ENCODE data around the gene ADAMTS5. TPM values are rescaled to one million over a fixed set of nuclear protein-coding genes. Genes with fewer than 3 reads are reported as not detected.

ADAMTS5 gene
- total RNA-seq, 1 experiment from 2014 or later = not detected

DNA sequence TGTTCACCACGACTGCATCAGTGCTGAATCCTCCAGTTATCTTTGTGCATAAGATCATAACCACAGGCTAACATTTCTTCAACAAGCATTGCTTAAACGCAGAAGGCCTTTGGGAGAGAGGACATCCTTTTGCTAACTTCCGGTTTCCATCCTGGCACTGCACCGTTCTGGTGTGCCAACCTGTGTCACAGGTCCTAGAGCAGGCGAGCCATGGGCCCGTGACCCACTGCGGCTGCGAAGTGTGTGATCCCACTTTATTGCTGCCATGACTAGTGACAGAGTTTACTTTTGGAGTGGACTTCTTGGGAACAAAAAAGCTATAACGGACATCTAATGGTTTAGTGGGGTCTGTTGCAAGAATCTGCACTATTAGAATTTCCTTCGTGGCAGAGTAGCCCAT lies 42.9 kb downstream of the ADAMTS5 start:
- Histone ChIP-seq H3K27me3 (ENCODE audit: low read length) (no peaks in the 10 kb centered on the region), H3K27ac (ENCODE audit: low read length) (no peak overlapping the region), H3K4me3 (ENCODE audit: low read length) (no peak overlapping the region), H3K79me2 (ENCODE audit: low read length) (no peaks in the 10 kb centered on the region), H2AFZ (ENCODE audit: low read length) (no peak overlapping the region), H3K9me3 (ENCODE audit: low read length) (peaks cover 12% of the 10 kb centered on the region; the same call in 1 of the 2 replicates), H3K4me2 (ENCODE audit: low read depth, low read length, poor library complexity, severe bottlenecking) (no peak overlapping the region), H3K36me3 (ENCODE audit: insufficient read depth, low read length) (no peaks in the 10 kb centered on the region), H3K9ac (ENCODE audit: low read length) (no peak overlapping the region), H3K9me2 (replicated peaks; ENCODE audit: insufficient read depth, low read length) (no peaks in the 10 kb centered on the region), H4K20me1 (ENCODE audit: insufficient read depth, low read depth, low read length) (no peaks in the 10 kb centered on the region), H3K4me1 (ENCODE audit: low read length) (no peaks in the 10 kb centered on the region)
- DNase-seq = no peak

DNA sequence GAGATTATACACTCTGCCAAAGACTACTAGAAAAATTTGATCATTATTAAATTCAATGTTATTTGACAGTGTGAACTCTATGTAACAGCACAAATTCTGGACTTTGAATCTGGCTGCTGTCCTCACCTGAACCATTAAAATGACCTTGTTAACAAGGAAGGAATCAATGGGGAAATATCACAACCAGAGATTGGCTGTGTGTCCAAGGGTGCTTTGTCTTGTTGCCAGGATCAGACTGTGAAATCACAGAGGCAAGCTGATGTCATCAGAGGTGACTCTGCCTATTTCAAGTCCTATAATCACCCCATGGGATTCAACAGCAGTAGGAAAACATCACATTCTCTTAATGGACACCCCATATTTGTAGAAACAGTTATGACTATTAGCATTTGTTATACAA lies 46.8 kb downstream of the ADAMTS5 start:
- Histone ChIP-seq H3K9me3 (ENCODE audit: low read length) (peaks cover 16% of the 10 kb centered on the region; the same call in 1 of the 2 replicates), H3K4me2 (ENCODE audit: low read depth, low read length, poor library complexity, severe bottlenecking) (no peak overlapping the region), H2AFZ (ENCODE audit: low read length) (no peak overlapping the region), H3K27ac (ENCODE audit: low read length) (no peak overlapping the region), H4K20me1 (ENCODE audit: insufficient read depth, low read depth, low read length) (no peaks in the 10 kb centered on the region), H3K27me3 (ENCODE audit: low read length) (no peaks in the 10 kb centered on the region), H3K9ac (ENCODE audit: low read length) (no peak overlapping the region), H3K79me2 (ENCODE audit: low read length) (no peaks in the 10 kb centered on the region), H3K9me2 (replicated peaks; ENCODE audit: insufficient read depth, low read length) (no peaks in the 10 kb centered on the region), H3K4me1 (ENCODE audit: low read length) (no peaks in the 10 kb centered on the region), H3K36me3 (ENCODE audit: insufficient read depth, low read length) (no peaks in the 10 kb centered on the region), H3K4me3 (ENCODE audit: low read length) (no peak overlapping the region)
- DNase-seq = no peak

DNA sequence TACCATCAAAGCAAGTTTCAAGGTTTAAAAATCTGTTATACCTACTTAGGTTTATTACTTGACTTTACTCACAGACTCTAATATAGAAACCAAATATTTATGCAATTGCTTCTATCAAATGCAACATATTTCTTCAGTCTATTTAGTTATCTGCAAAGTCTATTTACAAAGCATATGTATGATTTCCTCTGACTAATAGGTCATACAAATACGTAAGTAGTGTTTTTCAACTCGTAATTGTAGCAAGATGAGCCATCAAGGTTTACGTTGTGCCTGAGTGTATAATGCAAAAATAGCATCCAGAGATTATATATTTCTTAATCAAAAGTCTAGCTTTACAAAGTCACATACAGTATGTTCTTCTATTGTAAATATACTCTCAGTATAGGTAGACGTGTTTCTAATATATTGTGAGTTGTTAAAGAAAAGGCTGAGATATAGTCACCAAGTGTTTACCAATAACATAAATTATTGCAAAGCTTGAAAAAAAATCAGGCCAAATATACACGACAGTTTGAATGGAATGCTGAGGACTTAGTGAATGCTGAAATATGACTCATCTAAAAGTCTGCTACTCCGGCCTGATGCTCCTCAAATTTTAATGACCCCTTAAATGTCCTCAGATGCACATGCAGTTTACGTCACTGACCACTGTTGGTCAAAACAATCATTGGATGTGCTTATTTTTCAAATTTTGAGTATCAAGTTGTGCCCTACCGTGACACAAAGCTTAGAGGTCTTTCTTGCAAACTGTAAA lies 48.4 kb downstream of the ADAMTS5 start:
- Histone ChIP-seq H3K79me2 (ENCODE audit: low read length) (no peaks in the 10 kb centered on the region), H3K4me2 (ENCODE audit: low read depth, low read length, poor library complexity, severe bottlenecking) (no peak overlapping the region), H2AFZ (ENCODE audit: low read length) (no peak overlapping the region), H3K9me3 (ENCODE audit: low read length) (peaks cover 15% of the 10 kb centered on the region), H3K4me1 (ENCODE audit: low read length) (no peaks in the 10 kb centered on the region), H3K9me2 (replicated peaks; ENCODE audit: insufficient read depth, low read length) (no peaks in the 10 kb centered on the region), H3K36me3 (ENCODE audit: insufficient read depth, low read length) (no peaks in the 10 kb centered on the region), H3K9ac (ENCODE audit: low read length) (no peak overlapping the region), H3K27ac (ENCODE audit: low read length) (no peak overlapping the region), H4K20me1 (ENCODE audit: insufficient read depth, low read depth, low read length) (no peaks in the 10 kb centered on the region), H3K27me3 (ENCODE audit: low read length) (no peaks in the 10 kb centered on the region), H3K4me3 (ENCODE audit: low read length) (no peak overlapping the region)
- no peak for DNase-seq

DNA sequence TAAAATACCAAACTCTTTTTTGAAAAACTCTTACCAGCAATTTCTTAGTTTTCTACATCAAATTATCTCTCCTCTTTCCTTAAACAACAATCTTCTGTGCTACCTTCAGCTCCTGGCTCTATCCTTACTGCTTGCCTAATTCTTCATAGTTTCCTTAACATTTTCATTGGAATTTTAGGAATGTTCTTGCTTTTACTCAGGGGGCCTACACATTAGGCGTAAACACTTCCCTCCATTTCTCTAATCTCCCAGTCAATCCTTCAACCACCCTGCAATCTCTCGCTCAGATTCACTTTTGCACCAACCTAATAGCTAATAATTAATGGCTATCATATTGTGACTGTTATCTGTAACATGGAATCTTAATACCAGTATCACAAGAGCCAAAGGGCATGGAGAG lies 50.1 kb downstream of the ADAMTS5 start:
- H3K36me3 ChIP-seq (ENCODE audit: insufficient read depth, low read length) = no peaks in the 10 kb centered on the region
- no peaks in the 10 kb centered on the region for H4K20me1 ChIP-seq (ENCODE audit: insufficient read depth, low read depth, low read length)
- no peak overlapping the region for H3K9ac ChIP-seq (ENCODE audit: low read length)
- no peaks in the 10 kb centered on the region for H3K9me2 ChIP-seq (replicated peaks; ENCODE audit: insufficient read depth, low read length)
- H3K4me2 ChIP-seq (ENCODE audit: low read depth, low read length, poor library complexity, severe bottlenecking) = no peak overlapping the region
- no peak overlapping the region for H3K4me3 ChIP-seq (ENCODE audit: low read length)
- no peaks in the 10 kb centered on the region for H3K79me2 ChIP-seq (ENCODE audit: low read length)
- H3K4me1 ChIP-seq (ENCODE audit: low read length) = no peaks in the 10 kb centered on the region
- H3K27ac ChIP-seq (ENCODE audit: low read length) = no peak overlapping the region
- H2AFZ ChIP-seq (ENCODE audit: low read length) = no peak overlapping the region
- H3K27me3 ChIP-seq (ENCODE audit: low read length) = no peaks in the 10 kb centered on the region
- H3K9me3 ChIP-seq (ENCODE audit: low read length) = peaks cover 25% of the 10 kb centered on the region
- no peak for DNase-seq

DNA sequence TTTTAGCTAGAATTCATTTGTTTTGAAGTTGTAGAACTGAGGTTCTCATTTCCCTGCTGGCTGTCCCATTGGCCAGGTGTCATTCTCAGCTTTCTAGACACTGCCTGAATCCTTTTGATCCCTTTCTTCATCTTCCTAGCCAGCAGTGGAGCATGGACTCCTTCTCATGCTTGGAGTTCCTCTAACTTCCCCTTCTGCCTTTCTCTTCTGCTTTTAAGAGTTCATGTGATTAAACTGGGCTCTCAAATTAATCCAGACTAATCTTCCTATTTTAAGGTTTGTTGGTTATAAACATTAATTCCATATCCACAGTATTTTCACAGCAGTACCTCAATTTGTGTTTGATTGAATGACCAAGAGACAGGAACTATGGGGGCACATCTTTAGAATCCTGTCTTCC lies 52.3 kb downstream of the ADAMTS5 start:
- H2AFZ ChIP-seq (ENCODE audit: low read length) = no peak overlapping the region
- H3K9me3 ChIP-seq (ENCODE audit: low read length) = peaks cover 28% of the 10 kb centered on the region
- no peaks in the 10 kb centered on the region for H3K4me1 ChIP-seq (ENCODE audit: low read length)
- no peaks in the 10 kb centered on the region for H3K27me3 ChIP-seq (ENCODE audit: low read length)
- no peak overlapping the region for H3K27ac ChIP-seq (ENCODE audit: low read length)
- H4K20me1 ChIP-seq (ENCODE audit: insufficient read depth, low read depth, low read length) = no peaks in the 10 kb centered on the region
- no peaks in the 10 kb centered on the region for H3K79me2 ChIP-seq (ENCODE audit: low read length)
- H3K4me3 ChIP-seq (ENCODE audit: low read length) = no peak overlapping the region
- DNase-seq = no peak
- no peaks in the 10 kb centered on the region for H3K36me3 ChIP-seq (ENCODE audit: insufficient read depth, low read length)
- no peaks in the 10 kb centered on the region for H3K9me2 ChIP-seq (replicated peaks; ENCODE audit: insufficient read depth, low read length)
- no peak overlapping the region for H3K9ac ChIP-seq (ENCODE audit: low read length)
- H3K4me2 ChIP-seq (ENCODE audit: low read depth, low read length, poor library complexity, severe bottlenecking) = no peak overlapping the region

DNA sequence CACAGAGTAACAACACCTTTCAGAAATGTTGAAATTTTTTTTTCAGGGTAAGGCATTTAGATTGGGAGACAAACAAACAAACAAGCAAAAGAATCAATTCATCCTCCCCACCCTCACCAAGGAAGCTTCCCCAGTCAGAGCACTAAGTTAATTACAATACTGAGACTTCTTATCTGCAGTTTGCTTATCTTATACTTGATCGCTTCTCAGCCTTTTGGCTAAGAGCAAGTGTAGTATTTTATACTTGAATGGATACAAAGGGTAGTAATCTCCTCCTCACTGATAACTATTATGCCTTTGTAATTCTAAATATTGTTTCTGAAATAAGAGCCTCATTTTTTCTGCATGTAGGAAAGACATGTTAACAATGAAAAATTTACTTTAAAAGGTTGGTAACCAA lies 54.4 kb downstream of the ADAMTS5 start:
- Histone ChIP-seq H3K79me2 (ENCODE audit: low read length) (no peaks in the 10 kb centered on the region), H3K9me3 (ENCODE audit: low read length) (peaks cover 28% of the 10 kb centered on the region), H3K4me2 (ENCODE audit: low read depth, low read length, poor library complexity, severe bottlenecking) (no peak overlapping the region), H3K4me3 (ENCODE audit: low read length) (no peak overlapping the region), H3K36me3 (ENCODE audit: insufficient read depth, low read length) (no peaks in the 10 kb centered on the region), H3K4me1 (ENCODE audit: low read length) (no peaks in the 10 kb centered on the region), H2AFZ (ENCODE audit: low read length) (no peak overlapping the region), H4K20me1 (ENCODE audit: insufficient read depth, low read depth, low read length) (no peaks in the 10 kb centered on the region), H3K9me2 (replicated peaks; ENCODE audit: insufficient read depth, low read length) (no peaks in the 10 kb centered on the region), H3K9ac (ENCODE audit: low read length) (no peak overlapping the region), H3K27me3 (ENCODE audit: low read length) (no peaks in the 10 kb centered on the region), H3K27ac (ENCODE audit: low read length) (no peak overlapping the region)
- no peak for DNase-seq

DNA sequence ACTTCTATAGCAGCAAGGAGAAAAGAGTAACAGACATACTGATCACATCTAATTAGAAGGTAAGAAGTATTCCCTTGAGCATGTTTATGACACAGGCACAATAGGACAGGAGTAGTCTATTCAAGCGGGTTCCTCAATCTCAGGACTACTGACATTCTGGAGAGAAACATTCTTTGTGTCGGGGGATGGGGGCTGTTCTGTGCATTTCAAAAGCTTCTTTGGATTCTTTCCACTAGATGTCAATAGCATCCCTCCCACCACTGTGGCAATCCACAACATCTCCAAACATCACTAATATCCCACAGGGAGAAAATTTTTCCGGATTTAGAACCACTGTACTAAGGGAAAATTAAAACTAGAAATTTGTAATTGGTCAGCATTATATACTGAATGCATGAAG lies 56.9 kb downstream of the ADAMTS5 start:
- H4K20me1 ChIP-seq (ENCODE audit: insufficient read depth, low read depth, low read length) = no peaks in the 10 kb centered on the region
- H3K27me3 ChIP-seq (ENCODE audit: low read length) = no peaks in the 10 kb centered on the region
- H3K4me1 ChIP-seq (ENCODE audit: low read length) = no peaks in the 10 kb centered on the region
- no peaks in the 10 kb centered on the region for H3K9me2 ChIP-seq (replicated peaks; ENCODE audit: insufficient read depth, low read length)
- no peak overlapping the region for H3K9ac ChIP-seq (ENCODE audit: low read length)
- no peaks in the 10 kb centered on the region for H3K79me2 ChIP-seq (ENCODE audit: low read length)
- H3K4me2 ChIP-seq (ENCODE audit: low read depth, low read length, poor library complexity, severe bottlenecking) = no peak overlapping the region
- H3K9me3 ChIP-seq (ENCODE audit: low read length) = peaks cover 24% of the 10 kb centered on the region
- no peak overlapping the region for H2AFZ ChIP-seq (ENCODE audit: low read length)
- H3K4me3 ChIP-seq (ENCODE audit: low read length) = no peak overlapping the region
- no peaks in the 10 kb centered on the region for H3K36me3 ChIP-seq (ENCODE audit: insufficient read depth, low read length)
- no peak overlapping the region for H3K27ac ChIP-seq (ENCODE audit: low read length)
- DNase-seq = no peak

DNA sequence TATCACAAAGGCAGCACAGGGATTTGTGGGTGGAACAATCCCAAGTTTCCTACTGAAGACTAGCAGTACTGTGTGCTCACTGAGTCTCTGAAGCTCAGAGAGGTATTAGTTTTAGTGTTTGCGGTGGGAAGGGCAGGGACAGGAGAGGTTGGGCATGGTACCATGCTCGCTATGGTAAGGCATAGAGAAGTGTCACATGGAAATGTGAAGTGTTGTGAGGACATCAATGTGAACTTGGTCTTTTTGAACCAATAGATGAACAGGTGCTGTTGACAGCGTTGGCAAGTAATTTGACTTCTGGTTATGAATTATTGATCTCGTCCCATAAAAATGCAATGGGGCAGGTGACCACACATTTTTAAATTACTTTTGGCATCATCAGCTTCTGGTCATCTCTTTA lies 65.9 kb downstream of the ADAMTS5 start:
- Histone ChIP-seq H3K9ac (ENCODE audit: low read length) (no peak overlapping the region), H3K9me3 (ENCODE audit: low read length) (peaks cover 16% of the 10 kb centered on the region), H3K4me2 (ENCODE audit: low read depth, low read length, poor library complexity, severe bottlenecking) (no peak overlapping the region), H3K9me2 (replicated peaks; ENCODE audit: insufficient read depth, low read length) (no peaks in the 10 kb centered on the region), H3K27ac (ENCODE audit: low read length) (no peak overlapping the region), H3K4me1 (ENCODE audit: low read length) (no peaks in the 10 kb centered on the region), H3K36me3 (ENCODE audit: insufficient read depth, low read length) (no peaks in the 10 kb centered on the region), H3K27me3 (ENCODE audit: low read length) (no peaks in the 10 kb centered on the region), H3K79me2 (ENCODE audit: low read length) (no peaks in the 10 kb centered on the region), H4K20me1 (ENCODE audit: insufficient read depth, low read depth, low read length) (no peaks in the 10 kb centered on the region), H2AFZ (ENCODE audit: low read length) (no peak overlapping the region), H3K4me3 (ENCODE audit: low read length) (no peak overlapping the region)
- no peak for DNase-seq
